Peyer's patch (tissue), 4 donors: ENCODE measurements around the gene DROSHA.

Experiments
- POLR2A ChIP-seq, 2 donors: fragments of 450-650 bp; IDR thresholded peaks; one replicate each; pipeline ENCODE4 v1.5.1; 2017; ENCODE audit warnings: antibody characterized with exemption in 2 of 2, mild to moderate bottlenecking in 2 of 2, moderate library complexity in 2 of 2
- TF ChIP-seq, protein P1 (sequence below), 6 experiments: fragments of 450-650 bp in 4 of 6; fragments of 200-600 bp in 2 of 6; sonication (generic) in 1 of 6; IDR thresholded peaks; one replicate each; pipeline ENCODE4 v1.5.1; 2017 to 2019; ENCODE audit warnings: antibody characterized with exemption in 6 of 6, mild to moderate bottlenecking in 3 of 6, moderate library complexity in 1 of 6

DNA sequence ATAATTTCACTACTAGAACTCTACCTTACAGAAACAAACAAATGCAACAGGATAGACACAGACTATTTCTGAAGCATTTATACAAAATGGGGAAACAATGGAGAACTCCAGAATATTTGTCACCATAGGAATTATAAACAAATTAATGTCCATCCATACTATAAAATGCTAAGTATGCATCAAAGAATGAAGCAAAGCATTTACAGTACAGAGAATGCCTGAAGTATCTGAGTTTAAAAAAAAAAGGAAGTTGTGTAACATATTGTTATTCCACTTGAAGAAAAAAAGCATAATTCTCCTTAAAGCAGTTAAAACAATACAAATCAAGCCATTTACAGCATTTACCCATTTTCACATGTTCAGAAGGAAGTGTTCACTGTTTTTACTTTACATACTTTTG is 53.0 kb downstream of the DROSHA start:
- TF ChIP-seq, protein P1, sequence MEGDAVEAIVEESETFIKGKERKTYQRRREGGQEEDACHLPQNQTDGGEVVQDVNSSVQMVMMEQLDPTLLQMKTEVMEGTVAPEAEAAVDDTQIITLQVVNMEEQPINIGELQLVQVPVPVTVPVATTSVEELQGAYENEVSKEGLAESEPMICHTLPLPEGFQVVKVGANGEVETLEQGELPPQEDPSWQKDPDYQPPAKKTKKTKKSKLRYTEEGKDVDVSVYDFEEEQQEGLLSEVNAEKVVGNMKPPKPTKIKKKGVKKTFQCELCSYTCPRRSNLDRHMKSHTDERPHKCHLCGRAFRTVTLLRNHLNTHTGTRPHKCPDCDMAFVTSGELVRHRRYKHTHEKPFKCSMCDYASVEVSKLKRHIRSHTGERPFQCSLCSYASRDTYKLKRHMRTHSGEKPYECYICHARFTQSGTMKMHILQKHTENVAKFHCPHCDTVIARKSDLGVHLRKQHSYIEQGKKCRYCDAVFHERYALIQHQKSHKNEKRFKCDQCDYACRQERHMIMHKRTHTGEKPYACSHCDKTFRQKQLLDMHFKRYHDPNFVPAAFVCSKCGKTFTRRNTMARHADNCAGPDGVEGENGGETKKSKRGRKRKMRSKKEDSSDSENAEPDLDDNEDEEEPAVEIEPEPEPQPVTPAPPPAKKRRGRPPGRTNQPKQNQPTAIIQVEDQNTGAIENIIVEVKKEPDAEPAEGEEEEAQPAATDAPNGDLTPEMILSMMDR (IDR thresholded peaks at IDR 0.05) = no peak
- no peak for TF ChIP-seq POLR2A (IDR thresholded peaks at IDR 0.05)
